Parathyroid adenoma (tissue), 2 donors: ENCODE results near the gene CCDC70.

Experiments used
- H2AFZ ChIP-seq: fragments of 300-600 bp; sonication (generic); one replicate; pipeline ENCODE4 v1.7.0; 2017; ENCODE audit warnings: antibody characterized with exemption, mild to moderate bottlenecking
- H3K27ac ChIP-seq: fragments of 300-600 bp; sonication (generic); one replicate; pipeline ENCODE4 v1.7.0; 2017
- H3K27me3 ChIP-seq: fragments of 300-600 bp; sonication (generic); one replicate; pipeline ENCODE4 v1.7.0; 2017; ENCODE audit warnings: low read length; ENCODE audit not compliant: control insufficient read depth, insufficient read depth
- H3K36me3 ChIP-seq: fragments of 300-600 bp; sonication (generic); one replicate; pipeline ENCODE4 v1.7.0; 2017; ENCODE audit warnings: low read length; ENCODE audit not compliant: control insufficient read depth, insufficient read depth
- H3K4me1 ChIP-seq: fragments of 300-600 bp; sonication (generic); one replicate; pipeline ENCODE4 v1.7.0; 2017; ENCODE audit warnings: control low read depth
- H3K4me2 ChIP-seq: fragments of 300-600 bp; sonication (generic); one replicate; pipeline ENCODE4 v1.7.0; 2017; ENCODE audit warnings: low read length
- H3K4me3 ChIP-seq: fragments of 300-600 bp; sonication (generic); one replicate; pipeline ENCODE4 v1.7.0; 2017; ENCODE audit warnings: low read depth, low read length
- H3K79me2 ChIP-seq: fragments of 300-600 bp; sonication (generic); one replicate; pipeline ENCODE4 v1.7.0; 2017; ENCODE audit warnings: control low read depth
- H3K9ac ChIP-seq: fragments of 300-600 bp; sonication (generic); one replicate; pipeline ENCODE4 v1.7.0; 2017; ENCODE audit warnings: mild to moderate bottlenecking
- H3K9me3 ChIP-seq: fragments of 300-600 bp; sonication (generic); one replicate; pipeline ENCODE4 v1.7.0; 2017; ENCODE audit warnings: low read length; ENCODE audit not compliant: control insufficient read depth
- TF ChIP-seq, protein P1 (sequence below): fragments of 300-600 bp; sonication (generic); IDR thresholded peaks from one replicate; pipeline ENCODE4 v1.7.0; 2017; ENCODE audit warnings: antibody characterized with exemption, mild to moderate bottlenecking
- donor health status: primary hyperparathyroidism.

The CCDC70 gene

GRCh38 chr13:51894239-51894638 is 32.5 kb downstream of the CCDC70 start:
- no peak overlapping the region for H2AFZ ChIP-seq
- H3K4me3 ChIP-seq = no peak overlapping the region
- H3K36me3 ChIP-seq = no peaks in the 10 kb centered on the region
- H3K9ac ChIP-seq = no peak overlapping the region
- H3K79me2 ChIP-seq = no peaks in the 10 kb centered on the region
- no peak overlapping the region for H3K4me2 ChIP-seq
- TF ChIP-seq, protein P1, sequence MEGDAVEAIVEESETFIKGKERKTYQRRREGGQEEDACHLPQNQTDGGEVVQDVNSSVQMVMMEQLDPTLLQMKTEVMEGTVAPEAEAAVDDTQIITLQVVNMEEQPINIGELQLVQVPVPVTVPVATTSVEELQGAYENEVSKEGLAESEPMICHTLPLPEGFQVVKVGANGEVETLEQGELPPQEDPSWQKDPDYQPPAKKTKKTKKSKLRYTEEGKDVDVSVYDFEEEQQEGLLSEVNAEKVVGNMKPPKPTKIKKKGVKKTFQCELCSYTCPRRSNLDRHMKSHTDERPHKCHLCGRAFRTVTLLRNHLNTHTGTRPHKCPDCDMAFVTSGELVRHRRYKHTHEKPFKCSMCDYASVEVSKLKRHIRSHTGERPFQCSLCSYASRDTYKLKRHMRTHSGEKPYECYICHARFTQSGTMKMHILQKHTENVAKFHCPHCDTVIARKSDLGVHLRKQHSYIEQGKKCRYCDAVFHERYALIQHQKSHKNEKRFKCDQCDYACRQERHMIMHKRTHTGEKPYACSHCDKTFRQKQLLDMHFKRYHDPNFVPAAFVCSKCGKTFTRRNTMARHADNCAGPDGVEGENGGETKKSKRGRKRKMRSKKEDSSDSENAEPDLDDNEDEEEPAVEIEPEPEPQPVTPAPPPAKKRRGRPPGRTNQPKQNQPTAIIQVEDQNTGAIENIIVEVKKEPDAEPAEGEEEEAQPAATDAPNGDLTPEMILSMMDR = no peak
- H3K27ac ChIP-seq = no peak overlapping the region
- no peaks in the 10 kb centered on the region for H3K27me3 ChIP-seq
- no peaks in the 10 kb centered on the region for H3K4me1 ChIP-seq
- no peaks in the 10 kb centered on the region for H3K9me3 ChIP-seq

DNA sequence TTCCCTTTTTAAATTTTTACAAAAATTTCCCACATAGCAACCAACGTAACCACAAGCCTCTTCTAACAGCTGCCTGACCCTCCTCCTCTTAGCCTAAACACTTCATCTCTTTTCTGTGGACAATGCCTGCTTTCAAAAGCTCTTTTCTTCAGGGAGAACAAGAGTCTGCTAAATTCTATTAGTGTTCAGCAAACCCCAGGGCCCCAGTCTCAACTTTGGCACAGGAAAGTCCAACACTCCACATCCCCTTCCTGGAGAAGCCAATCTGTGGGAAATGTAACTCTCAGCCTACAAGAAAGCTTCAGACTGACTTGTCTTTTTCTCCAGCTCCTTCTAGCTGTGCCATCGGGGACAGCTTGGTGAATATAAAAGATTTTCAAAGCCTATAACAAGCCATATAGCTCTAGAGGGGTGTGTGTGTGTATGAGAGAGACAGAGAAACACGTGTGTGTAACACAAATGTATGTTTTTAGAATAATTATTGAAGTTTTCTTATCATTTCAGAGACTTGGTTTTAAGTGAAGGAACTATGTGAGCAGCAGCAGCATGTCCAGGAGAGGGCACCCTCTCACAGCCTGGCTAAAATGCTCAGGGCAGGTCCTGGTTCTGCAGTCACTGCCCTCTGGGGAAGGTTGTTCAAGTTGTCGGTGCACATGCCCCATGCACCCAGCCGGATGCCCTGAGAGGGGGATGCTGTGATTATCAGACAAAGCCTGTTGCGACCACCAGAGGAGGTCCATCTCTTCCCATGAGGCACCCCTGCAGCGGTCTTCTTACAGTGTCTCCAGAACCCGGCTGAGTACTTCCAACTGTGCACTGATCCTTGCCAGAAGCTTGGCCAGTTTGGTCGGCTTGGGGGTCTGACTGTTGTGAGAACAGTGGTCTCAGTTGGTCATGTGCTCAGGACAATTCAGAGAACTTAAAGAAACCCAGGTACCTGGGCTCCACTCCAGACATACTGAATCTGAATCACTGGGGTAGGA is 34.4 kb downstream of the CCDC70 start:
- Histone ChIP-seq H2AFZ (no peak overlapping the region), H3K79me2 (no peaks in the 10 kb centered on the region), H3K27ac (no peak overlapping the region), H3K4me2 (no peak overlapping the region), H3K36me3 (no peaks in the 10 kb centered on the region), H3K4me1 (no peaks in the 10 kb centered on the region), H3K9ac (no peak overlapping the region), H3K27me3 (no peaks in the 10 kb centered on the region), H3K9me3 (no peaks in the 10 kb centered on the region), H3K4me3 (no peak overlapping the region)
- TF ChIP-seq, protein P1 = no peak

DNA sequence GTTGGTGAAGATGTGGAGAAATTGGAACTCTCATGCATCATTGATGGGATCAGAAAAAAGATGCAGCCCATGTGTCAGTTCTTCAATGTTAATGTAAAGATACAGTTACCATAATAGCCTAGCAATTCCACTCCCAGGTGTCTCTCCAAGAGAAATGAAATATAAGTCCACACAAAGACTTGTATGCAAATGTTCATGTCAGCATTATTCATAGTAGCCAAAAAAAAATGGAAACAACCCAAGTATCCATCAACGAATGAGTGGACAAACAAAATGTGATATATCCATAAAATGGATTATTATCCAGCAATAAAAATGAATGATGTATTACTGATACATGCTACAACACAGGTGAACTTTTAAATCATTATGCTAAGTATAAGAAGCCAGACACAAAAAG is 38.7 kb downstream of the CCDC70 start:
- Histone ChIP-seq H3K9ac (no peak overlapping the region), H2AFZ (no peak overlapping the region), H3K4me2 (no peak overlapping the region), H3K27me3 (no peaks in the 10 kb centered on the region), H3K79me2 (no peaks in the 10 kb centered on the region), H3K27ac (no peak overlapping the region), H3K4me3 (no peak overlapping the region), H3K9me3 (no peaks in the 10 kb centered on the region), H3K36me3 (no peaks in the 10 kb centered on the region), H3K4me1 (no peaks in the 10 kb centered on the region)
- TF ChIP-seq, protein P1 = no peak

DNA sequence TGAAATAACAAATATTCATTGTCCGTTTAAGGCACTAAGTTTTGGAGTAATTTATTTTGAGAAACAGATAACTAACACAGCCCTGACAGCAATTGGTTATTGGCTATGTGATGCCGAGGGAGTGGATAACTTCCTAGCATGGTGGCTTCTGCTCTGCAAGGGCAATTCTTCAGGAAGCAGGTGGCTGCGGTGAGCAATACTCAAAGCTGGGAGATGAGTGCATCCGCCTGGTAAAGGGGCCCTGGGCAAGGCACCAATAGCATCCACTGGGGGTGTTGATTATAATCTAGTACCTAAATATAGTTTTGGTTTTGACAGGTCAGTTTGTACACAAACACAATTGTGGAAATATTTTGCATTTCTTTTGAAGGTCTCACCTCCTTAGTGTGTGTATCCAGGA is 41.0 kb downstream of the CCDC70 start:
- H3K27me3 ChIP-seq = no peaks in the 10 kb centered on the region
- H3K4me3 ChIP-seq = no peak overlapping the region
- no peak overlapping the region for H2AFZ ChIP-seq
- no peak overlapping the region for H3K4me2 ChIP-seq
- no peaks in the 10 kb centered on the region for H3K36me3 ChIP-seq
- no peak overlapping the region for H3K9ac ChIP-seq
- no peaks in the 10 kb centered on the region for H3K79me2 ChIP-seq
- no peaks in the 10 kb centered on the region for H3K9me3 ChIP-seq
- no peaks in the 10 kb centered on the region for H3K4me1 ChIP-seq
- TF ChIP-seq, protein P1 = no peak
- no peak overlapping the region for H3K27ac ChIP-seq
